HG03521 (cell line): ENCODE results near the gene PLD4.
"Not testable (repeated sequence)": the region's sequence is repeated elsewhere in the genome, so short reads cannot be mapped to it uniquely, and the experiment has no call there.

Source experiments
- ATAC-seq: cut with Tn5 transposase; IDR thresholded peaks from one replicate; pipeline ENCODE4 v1.9.1; 2021; ENCODE audit warnings: mild to moderate bottlenecking, moderate library complexity; ENCODE audit not compliant: unreplicated experiment

The PLD4 gene

GRCh38 chr14:104885973-104886689 lies 38.5 kb upstream of the PLD4 start:
- no peak for ATAC-seq

GRCh38 chr14:104886690-104887622 lies 37.7 kb upstream of the PLD4 start:
- ATAC-seq: no peak

- no peak for ATAC-seq
Measured at GRCh38 chr14:104887623-104888488, 36.8 kb upstream of the PLD4 start.

- ATAC-seq: no peak
Measured at GRCh38 chr14:104888489-104889374, 35.9 kb upstream of the PLD4 start.

- ATAC-seq: no peak
Measured at GRCh38 chr14:104889375-104889757, 35.3 kb upstream of the PLD4 start.

- not testable (repeated sequence) for ATAC-seq
Measured at GRCh38 chr14:104890292-104890691, 34.4 kb upstream of the PLD4 start.

- no peak for ATAC-seq
Measured at GRCh38 chr14:104891121-104891551, 33.5 kb upstream of the PLD4 start.

GRCh38 chr14:104891664-104892530 lies 32.8 kb upstream of the PLD4 start:
- ATAC-seq: no peak

GRCh38 chr14:104892531-104893434 lies 31.9 kb upstream of the PLD4 start:
- ATAC-seq: no peak

GRCh38 chr14:104893435-104894207 lies 31.1 kb upstream of the PLD4 start:
- ATAC-seq: no peak

GRCh38 chr14:104894331-104895206 lies 30.1 kb upstream of the PLD4 start:
- no peak for ATAC-seq

GRCh38 chr14:104895207-104895785 lies 29.4 kb upstream of the PLD4 start:
- ATAC-seq: no peak

GRCh38 chr14:104895786-104896661 lies 28.7 kb upstream of the PLD4 start:
- ATAC-seq: no peak

- ATAC-seq: no peak
Measured at GRCh38 chr14:104897330-104898194, 27.1 kb upstream of the PLD4 start.
